ENCODE data around the gene HVCN1. TPM values are rescaled to one million over a fixed set of nuclear protein-coding genes. Genes with fewer than 3 reads are reported as not detected.

HVCN1 gene
- total and polyA plus RNA-seq, 2 of the 13 experiments (the other 11 are each of a cell fraction or from before 2014, with no cell fraction given) = 0.49 to 1.3 TPM

DNA sequence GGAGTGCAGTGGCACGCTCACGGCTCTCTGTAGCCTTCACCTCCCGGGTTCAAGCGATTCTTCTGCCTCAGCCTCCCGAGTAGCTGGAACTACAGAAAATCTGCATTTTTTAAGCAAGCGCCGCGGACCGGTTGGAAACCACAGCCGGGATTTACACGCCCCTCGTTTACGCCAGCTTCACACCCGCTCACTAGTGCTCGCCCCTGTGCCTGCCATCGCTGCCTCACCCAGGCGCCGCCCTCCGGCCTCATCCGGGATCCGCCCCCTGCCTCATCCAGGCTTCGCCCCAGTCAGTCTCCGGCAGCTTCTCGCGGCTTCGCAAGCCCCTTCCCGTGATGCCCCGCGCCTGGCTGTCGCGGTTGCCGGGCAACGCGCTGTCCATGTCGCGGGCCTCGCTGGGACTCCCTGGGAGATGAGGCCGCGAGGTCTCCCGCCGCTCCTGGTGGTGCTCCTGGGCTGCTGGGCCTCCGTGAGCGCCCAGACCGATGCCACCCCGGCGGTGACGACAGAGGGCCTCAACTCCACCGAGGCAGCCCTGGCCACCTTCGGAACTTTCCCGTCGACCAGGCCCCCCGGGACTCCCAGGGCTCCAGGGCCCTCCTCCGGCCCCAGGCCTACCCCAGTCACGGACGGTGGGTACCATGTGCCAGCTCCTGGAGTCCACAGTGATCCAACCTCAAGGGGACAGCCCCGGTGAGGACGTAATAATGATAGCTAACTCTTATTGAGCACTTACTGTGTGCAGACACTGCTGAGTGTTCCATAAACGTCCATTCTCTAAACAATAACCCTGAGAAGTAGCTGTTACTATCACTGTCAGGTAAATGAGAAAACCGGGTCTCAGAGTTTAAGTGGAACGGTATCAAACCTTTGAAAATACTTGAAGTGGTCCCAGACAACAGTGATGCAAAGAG, 74.9 kb downstream of the HVCN1 start, which contains the start of gene TCTN1 (continued):
- TF ChIP-seq, protein P1, sequence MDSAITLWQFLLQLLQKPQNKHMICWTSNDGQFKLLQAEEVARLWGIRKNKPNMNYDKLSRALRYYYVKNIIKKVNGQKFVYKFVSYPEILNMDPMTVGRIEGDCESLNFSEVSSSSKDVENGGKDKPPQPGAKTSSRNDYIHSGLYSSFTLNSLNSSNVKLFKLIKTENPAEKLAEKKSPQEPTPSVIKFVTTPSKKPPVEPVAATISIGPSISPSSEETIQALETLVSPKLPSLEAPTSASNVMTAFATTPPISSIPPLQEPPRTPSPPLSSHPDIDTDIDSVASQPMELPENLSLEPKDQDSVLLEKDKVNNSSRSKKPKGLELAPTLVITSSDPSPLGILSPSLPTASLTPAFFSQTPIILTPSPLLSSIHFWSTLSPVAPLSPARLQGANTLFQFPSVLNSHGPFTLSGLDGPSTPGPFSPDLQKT (CRISPR knock-in tag; IDR thresholded peaks at IDR 0.05; ENCODE audit: borderline replicate concordance) = no peak
- TF ChIP-seq ESRRA (CRISPR knock-in tag; IDR thresholded peaks at IDR 0.05; ENCODE audit: low read depth) (peak; percentile 38; the same call in 1 of the 2 replicates), ZNF326 (CRISPR knock-in tag; IDR thresholded peaks at IDR 0.05; ENCODE audit: borderline replicate concordance) (no peak), ZNF367 (CRISPR knock-in tag; IDR thresholded peaks at IDR 0.05; ENCODE audit: borderline replicate concordance) (no peak; the same call in 1 of the 2 replicates), XBP1 (CRISPR knock-in tag; IDR thresholded peaks at IDR 0.05) (no peak), CCDC6 (CRISPR knock-in tag; IDR thresholded peaks at IDR 0.05) (no peak), ZNF251 (CRISPR knock-in tag; IDR thresholded peaks at IDR 0.05) (peak; percentile 60; the same call in 1 of the 2 replicates), ZNF562 (CRISPR knock-in tag; IDR thresholded peaks at IDR 0.05; ENCODE audit: borderline replicate concordance) (no peak), ZNF773 (CRISPR knock-in tag; IDR thresholded peaks at IDR 0.05; ENCODE audit: borderline replicate concordance) (no peak), CEBPG (CRISPR knock-in tag; IDR thresholded peaks at IDR 0.05) (peak; percentile 42)
- TF ChIP-seq, protein P2, sequence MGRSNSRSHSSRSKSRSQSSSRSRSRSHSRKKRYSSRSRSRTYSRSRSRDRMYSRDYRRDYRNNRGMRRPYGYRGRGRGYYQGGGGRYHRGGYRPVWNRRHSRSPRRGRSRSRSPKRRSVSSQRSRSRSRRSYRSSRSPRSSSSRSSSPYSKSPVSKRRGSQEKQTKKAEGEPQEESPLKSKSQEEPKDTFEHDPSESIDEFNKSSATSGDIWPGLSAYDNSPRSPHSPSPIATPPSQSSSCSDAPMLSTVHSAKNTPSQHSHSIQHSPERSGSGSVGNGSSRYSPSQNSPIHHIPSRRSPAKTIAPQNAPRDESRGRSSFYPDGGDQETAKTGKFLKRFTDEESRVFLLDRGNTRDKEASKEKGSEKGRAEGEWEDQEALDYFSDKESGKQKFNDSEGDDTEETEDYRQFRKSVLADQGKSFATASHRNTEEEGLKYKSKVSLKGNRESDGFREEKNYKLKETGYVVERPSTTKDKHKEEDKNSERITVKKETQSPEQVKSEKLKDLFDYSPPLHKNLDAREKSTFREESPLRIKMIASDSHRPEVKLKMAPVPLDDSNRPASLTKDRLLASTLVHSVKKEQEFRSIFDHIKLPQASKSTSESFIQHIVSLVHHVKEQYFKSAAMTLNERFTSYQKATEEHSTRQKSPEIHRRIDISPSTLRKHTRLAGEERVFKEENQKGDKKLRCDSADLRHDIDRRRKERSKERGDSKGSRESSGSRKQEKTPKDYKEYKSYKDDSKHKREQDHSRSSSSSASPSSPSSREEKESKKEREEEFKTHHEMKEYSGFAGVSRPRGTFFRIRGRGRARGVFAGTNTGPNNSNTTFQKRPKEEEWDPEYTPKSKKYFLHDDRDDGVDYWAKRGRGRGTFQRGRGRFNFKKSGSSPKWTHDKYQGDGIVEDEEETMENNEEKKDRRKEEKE (IDR thresholded peaks at IDR 0.05) = no peak
- TF ChIP-seq, protein P3, sequence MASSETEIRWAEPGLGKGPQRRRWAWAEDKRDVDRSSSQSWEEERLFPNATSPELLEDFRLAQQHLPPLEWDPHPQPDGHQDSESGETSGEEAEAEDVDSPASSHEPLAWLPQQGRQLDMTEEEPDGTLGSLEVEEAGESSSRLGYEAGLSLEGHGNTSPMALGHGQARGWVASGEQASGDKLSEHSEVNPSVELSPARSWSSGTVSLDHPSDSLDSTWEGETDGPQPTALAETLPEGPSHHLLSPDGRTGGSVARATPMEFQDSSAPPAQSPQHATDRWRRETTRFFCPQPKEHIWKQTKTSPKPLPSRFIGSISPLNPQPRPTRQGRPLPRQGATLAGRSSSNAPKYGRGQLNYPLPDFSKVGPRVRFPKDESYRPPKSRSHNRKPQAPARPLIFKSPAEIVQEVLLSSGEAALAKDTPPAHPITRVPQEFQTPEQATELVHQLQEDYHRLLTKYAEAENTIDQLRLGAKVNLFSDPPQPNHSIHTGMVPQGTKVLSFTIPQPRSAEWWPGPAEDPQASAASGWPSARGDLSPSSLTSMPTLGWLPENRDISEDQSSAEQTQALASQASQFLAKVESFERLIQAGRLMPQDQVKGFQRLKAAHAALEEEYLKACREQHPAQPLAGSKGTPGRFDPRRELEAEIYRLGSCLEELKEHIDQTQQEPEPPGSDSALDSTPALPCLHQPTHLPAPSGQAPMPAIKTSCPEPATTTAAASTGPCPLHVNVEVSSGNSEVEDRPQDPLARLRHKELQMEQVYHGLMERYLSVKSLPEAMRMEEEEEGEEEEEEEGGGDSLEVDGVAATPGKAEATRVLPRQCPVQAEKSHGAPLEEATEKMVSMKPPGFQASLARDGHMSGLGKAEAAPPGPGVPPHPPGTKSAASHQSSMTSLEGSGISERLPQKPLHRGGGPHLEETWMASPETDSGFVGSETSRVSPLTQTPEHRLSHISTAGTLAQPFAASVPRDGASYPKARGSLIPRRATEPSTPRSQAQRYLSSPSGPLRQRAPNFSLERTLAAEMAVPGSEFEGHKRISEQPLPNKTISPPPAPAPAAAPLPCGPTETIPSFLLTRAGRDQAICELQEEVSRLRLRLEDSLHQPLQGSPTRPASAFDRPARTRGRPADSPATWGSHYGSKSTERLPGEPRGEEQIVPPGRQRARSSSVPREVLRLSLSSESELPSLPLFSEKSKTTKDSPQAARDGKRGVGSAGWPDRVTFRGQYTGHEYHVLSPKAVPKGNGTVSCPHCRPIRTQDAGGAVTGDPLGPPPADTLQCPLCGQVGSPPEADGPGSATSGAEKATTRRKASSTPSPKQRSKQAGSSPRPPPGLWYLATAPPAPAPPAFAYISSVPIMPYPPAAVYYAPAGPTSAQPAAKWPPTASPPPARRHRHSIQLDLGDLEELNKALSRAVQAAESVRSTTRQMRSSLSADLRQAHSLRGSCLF (CRISPR knock-in tag; IDR thresholded peaks at IDR 0.05; ENCODE audit: borderline replicate concordance) = 0 out of 2 replicates have a peak, but pooled peaks have one; percentile 46
- TF ChIP-seq, protein P4, sequence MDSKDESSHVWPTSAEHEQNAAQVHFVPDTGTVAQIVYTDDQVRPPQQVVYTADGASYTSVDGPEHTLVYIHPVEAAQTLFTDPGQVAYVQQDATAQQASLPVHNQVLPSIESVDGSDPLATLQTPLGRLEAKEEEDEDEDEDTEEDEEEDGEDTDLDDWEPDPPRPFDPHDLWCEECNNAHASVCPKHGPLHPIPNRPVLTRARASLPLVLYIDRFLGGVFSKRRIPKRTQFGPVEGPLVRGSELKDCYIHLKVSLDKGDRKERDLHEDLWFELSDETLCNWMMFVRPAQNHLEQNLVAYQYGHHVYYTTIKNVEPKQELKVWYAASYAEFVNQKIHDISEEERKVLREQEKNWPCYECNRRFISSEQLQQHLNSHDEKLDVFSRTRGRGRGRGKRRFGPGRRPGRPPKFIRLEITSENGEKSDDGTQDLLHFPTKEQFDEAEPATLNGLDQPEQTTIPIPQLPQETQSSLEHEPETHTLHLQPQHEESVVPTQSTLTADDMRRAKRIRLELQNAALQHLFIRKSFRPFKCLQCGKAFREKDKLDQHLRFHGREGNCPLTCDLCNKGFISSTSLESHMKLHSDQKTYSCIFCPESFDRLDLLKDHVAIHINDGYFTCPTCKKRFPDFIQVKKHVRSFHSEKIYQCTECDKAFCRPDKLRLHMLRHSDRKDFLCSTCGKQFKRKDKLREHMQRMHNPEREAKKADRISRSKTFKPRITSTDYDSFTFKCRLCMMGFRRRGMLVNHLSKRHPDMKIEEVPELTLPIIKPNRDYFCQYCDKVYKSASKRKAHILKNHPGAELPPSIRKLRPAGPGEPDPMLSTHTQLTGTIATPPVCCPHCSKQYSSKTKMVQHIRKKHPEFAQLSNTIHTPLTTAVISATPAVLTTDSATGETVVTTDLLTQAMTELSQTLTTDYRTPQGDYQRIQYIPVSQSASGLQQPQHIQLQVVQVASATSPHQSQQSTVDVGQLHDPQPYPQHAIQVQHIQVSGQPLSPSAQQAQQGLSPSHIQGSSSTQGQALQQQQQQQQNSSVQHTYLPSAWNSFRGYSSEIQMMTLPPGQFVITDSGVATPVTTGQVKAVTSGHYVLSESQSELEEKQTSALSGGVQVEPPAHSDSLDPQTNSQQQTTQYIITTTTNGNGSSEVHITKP (CRISPR knock-in tag; IDR thresholded peaks at IDR 0.05; ENCODE audit: low read depth) = no peak
- TF ChIP-seq, protein P5, sequence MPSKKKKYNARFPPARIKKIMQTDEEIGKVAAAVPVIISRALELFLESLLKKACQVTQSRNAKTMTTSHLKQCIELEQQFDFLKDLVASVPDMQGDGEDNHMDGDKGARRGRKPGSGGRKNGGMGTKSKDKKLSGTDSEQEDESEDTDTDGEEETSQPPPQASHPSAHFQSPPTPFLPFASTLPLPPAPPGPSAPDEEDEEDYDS (CRISPR knock-in tag; IDR thresholded peaks at IDR 0.05) = peak; percentile 60; the same call in 1 of the 2 replicates
